ENCODE results near the gene OR4D11.

The OR4D11 gene

GRCh38 chr11:59550368-59550841 is 47.0 kb downstream of the OR4D11 start:
- peak; percentile 95 for DNase-seq

- DNase-seq: peak; percentile 92
These were observed 47.7 kb downstream of the OR4D11 start for GRCh38 chr11:59550842-59551658.

GRCh38 chr11:59551659-59552521 is 48.5 kb downstream of the OR4D11 start:
- peak; percentile 51 for DNase-seq

GRCh38 chr11:59552844-59553243 is 49.5 kb downstream of the OR4D11 start:
- DNase-seq: no peak

- no peak for DNase-seq
These were observed 49.9 kb downstream of the OR4D11 start for GRCh38 chr11:59553323-59553722.
